AG10803 (cell line): ENCODE data around the gene ARL15.

Source experiments
- DNase-seq: peaks from one replicate; pipeline ENCODE4 v3.0.0; 2010; ENCODE audit warnings: low read depth
- H3K4me3 ChIP-seq: 2 replicates; pipeline ENCODE4 v1.5.1; 2011; ENCODE audit warnings: mild to moderate bottlenecking, low read length, control low read depth
- CTCF ChIP-seq: conservative IDR thresholded peaks from 2 replicates; pipeline ENCODE4 v1.5.1; 2011; ENCODE audit warnings: mild to moderate bottlenecking, low read length, control low read depth, inconsistent platforms

The ARL15 gene

GRCh38 chr5:53965459-53965858 lies 344.9 kb downstream of the ARL15 start:
- H3K4me3 ChIP-seq = no peak overlapping the region
- DNase-seq = no peak
- no peak for TF ChIP-seq CTCF

DNA sequence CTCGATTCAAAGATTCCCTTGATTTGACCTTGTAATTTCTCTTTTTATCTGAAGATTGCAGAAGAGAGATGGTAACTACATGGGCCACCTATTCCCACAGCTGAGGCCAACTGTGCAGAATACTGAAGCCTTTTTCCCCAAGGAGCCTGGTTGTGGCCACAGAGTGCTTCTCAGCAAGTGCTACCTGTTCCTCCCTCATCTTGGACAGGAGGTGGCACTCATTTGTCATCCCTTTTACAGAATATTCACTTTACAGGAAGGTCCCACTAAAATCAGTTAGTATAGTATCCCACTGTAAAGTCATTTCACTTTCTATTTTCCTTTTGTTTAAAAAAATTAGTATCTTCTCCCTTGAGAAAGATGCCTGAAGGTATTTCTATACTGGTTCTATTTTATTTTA lies 346.4 kb downstream of the ARL15 start:
- DNase-seq = no peak
- H3K4me3 ChIP-seq = no peak overlapping the region
- no peak for TF ChIP-seq CTCF

DNA sequence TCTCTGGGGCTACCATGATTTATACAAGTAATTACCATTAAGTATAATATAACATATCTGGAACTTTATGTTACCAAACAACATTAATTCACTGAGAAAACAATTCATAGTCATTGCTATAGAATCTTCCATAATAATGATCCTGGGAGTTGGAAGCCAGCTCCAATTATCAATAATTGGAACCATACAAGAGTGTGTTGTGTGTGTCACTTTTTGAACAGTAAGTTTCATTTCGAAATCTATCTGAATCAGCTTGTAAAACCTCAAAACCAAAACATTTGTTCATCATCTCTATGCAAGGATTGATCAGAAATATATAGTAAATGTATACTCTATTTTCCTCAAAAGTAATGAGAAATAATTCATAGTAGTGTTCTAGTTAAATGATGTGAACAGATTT lies 348.1 kb downstream of the ARL15 start:
- DNase-seq = no peak
- TF ChIP-seq CTCF = no peak

GRCh38 chr5:53956632-53957031 lies 353.7 kb downstream of the ARL15 start:
- no peak for DNase-seq
- TF ChIP-seq CTCF = no peak
- H3K4me3 ChIP-seq = no peak overlapping the region

More for the DNA sequence above, 348.1 kb downstream of the ARL15 start:
- no peak overlapping the region for H3K4me3 ChIP-seq

DNA sequence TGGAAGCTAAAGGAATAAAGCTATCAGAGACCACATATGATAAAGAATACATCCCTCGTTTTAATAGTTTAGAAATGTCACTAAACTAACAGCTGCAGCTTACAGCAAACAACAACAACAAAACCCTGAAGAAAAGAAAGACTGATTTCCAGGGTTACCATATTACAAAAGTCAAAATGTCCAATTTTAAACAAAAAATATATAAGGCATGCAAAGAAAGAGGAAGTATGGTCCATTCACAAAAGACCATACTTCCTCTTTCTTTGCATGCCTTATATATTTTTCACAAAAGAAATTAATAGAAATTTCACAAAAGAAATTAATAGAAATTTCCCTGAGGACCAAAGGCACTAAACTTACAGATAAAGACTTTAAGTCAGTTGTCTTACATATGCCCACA lies 354.2 kb downstream of the ARL15 start:
- TF ChIP-seq CTCF = no peak
- no peak for DNase-seq
- H3K4me3 ChIP-seq = no peak overlapping the region

GRCh38 chr5:53950621-53951020 lies 359.8 kb downstream of the ARL15 start:
- no peak for DNase-seq
- TF ChIP-seq CTCF = no peak
- H3K4me3 ChIP-seq = no peak overlapping the region

GRCh38 chr5:53948598-53948997 lies 361.8 kb downstream of the ARL15 start:
- no peak for TF ChIP-seq CTCF
- H3K4me3 ChIP-seq = no peak overlapping the region
- no peak for DNase-seq
